HG03064 (cell line): ENCODE data around the gene DDX6.
A peak's percentile ranks its signal among the peaks of the same experiment; 100 is the strongest.
"Not testable (repeated sequence)": the region's sequence is repeated elsewhere in the genome, so short reads cannot be mapped to it uniquely, and the experiment has no call there.

Source experiments
- ATAC-seq: cut with Tn5 transposase; IDR thresholded peaks from one replicate; pipeline ENCODE4 v1.9.1; 2021; ENCODE audit warnings: low read depth; ENCODE audit not compliant: unreplicated experiment

DDX6 gene

GRCh38 chr11:118791111-118791960 lies at the start of gene DDX6:
Gene DDX6 (minus strand): TSS chr11:118791164. CDS start chr11:118786251, 4,913 bp downstream.
- ATAC-seq: peak; percentile 36

- ATAC-seq: peak; percentile 54
These were observed 48.1 kb upstream of the DDX6 start for GRCh38 chr11:118838905-118839553.

- no peak for ATAC-seq
These were observed 46.9 kb upstream of the DDX6 start for GRCh38 chr11:118837868-118838267.

- ATAC-seq: no peak
These were observed 43.6 kb upstream of the DDX6 start for GRCh38 chr11:118834427-118835028.

- no peak for ATAC-seq
These were observed 36.2 kb upstream of the DDX6 start for GRCh38 chr11:118827118-118827517.

GRCh38 chr11:118822936-118823510 lies 32.1 kb upstream of the DDX6 start:
- ATAC-seq: not testable (repeated sequence)

GRCh38 chr11:118820412-118821357 lies 29.7 kb upstream of the DDX6 start:
- peak; percentile 82 for ATAC-seq

GRCh38 chr11:118820025-118820379 lies 29.0 kb upstream of the DDX6 start:
- ATAC-seq: not testable (repeated sequence)

GRCh38 chr11:118819334-118820024 lies 28.5 kb upstream of the DDX6 start:
- ATAC-seq: no peak

- no peak for ATAC-seq
These were observed 27.2 kb upstream of the DDX6 start for GRCh38 chr11:118818130-118818529.

GRCh38 chr11:118813551-118813950 lies 22.6 kb upstream of the DDX6 start:
- no peak for ATAC-seq

- ATAC-seq: no peak
These were observed 21.5 kb upstream of the DDX6 start for GRCh38 chr11:118812485-118812884.

GRCh38 chr11:118807800-118808778 lies 17.1 kb upstream of the DDX6 start:
- ATAC-seq: no peak

- ATAC-seq: no peak
These were observed 15.4 kb upstream of the DDX6 start for GRCh38 chr11:118806400-118806799.

- no peak for ATAC-seq
These were observed 13.1 kb upstream of the DDX6 start for GRCh38 chr11:118804094-118804493.

GRCh38 chr11:118799372-118799771 lies 8.4 kb upstream of the DDX6 start:
- no peak for ATAC-seq

GRCh38 chr11:118797510-118797909 lies 6.5 kb upstream of the DDX6 start:
- no peak for ATAC-seq

- peak; percentile 46 for ATAC-seq
These were observed 1.7 kb upstream of the DDX6 start for GRCh38 chr11:118792570-118793124.
